ENCODE measurements around the gene CST7.
"Not testable (repeated sequence)": the region's sequence is repeated elsewhere in the genome, so short reads cannot be mapped to it uniquely, and the experiment has no call there.

Gene CST7

DNA sequence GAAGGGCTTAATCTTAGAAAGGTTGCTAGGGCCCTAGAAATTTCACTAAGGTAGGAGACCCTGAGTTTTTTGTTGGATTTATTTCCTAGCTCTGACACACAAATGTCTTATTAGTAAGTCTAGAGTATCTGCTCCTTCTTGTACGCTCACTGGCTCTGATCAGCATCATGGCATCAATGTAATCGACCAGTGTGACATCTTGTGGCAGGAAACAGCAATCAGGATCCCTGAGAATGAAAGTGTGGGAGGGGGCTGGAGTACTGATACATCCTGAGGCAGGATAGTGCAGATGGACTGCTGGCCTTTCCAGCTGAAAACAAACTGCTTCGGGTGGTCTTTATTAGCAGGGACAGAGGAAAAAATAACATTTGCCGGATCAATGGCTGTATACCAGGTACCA, 10.0 kb upstream of the CST7 start:
- Histone ChIP-seq H3K4me1 (ENCODE audit: control insufficient read depth, insufficient read depth, low read length) (no peaks in the 10 kb centered on the region), H3K4me3 (ENCODE audit: low read depth, low read length) (no peak overlapping the region), H3K9ac (ENCODE audit: low read length) (no peak overlapping the region), H3K9me3 (ENCODE audit: control insufficient read depth, insufficient read depth, low read depth, low read length) (peaks cover 24% of the 10 kb centered on the region), H3K36me3 (ENCODE audit: control insufficient read depth, insufficient read depth, low read length) (no peaks in the 10 kb centered on the region), H3K27me3 (ENCODE audit: control insufficient read depth, insufficient read depth, low read length) (no peaks in the 10 kb centered on the region), H3K27ac (ENCODE audit: low read depth, low read length) (no peak overlapping the region)

DNA sequence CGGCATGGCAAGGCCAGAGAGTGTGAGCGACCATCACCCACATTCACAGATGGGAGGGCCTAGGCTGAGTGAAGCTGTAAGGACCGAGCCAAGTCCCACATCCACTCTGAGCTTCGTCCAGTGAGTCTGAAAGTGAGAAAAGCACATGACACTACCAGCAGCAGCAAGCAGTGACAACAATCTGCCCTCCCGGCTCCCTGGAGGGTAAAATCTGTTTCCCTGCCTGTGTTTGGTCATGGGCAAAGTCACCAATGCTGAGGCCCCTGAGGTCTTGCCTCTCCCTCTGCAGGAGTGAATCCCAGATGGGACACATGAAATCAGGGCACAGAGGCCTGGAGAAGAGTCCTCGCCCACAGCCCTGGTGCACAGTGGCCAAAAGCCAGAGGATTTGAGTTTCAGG, 6.4 kb upstream of the CST7 start:
- Histone ChIP-seq H3K36me3 (ENCODE audit: control insufficient read depth, insufficient read depth, low read length) (no peaks in the 10 kb centered on the region), H3K9me3 (ENCODE audit: control insufficient read depth, insufficient read depth, low read depth, low read length) (peaks cover 12% of the 10 kb centered on the region; the same call in 1 of the 2 replicates), H3K4me3 (ENCODE audit: low read depth, low read length) (no peak overlapping the region), H3K27me3 (ENCODE audit: control insufficient read depth, insufficient read depth, low read length) (no peaks in the 10 kb centered on the region), H3K9ac (ENCODE audit: low read length) (no peak overlapping the region), H3K4me1 (ENCODE audit: control insufficient read depth, insufficient read depth, low read length) (no peaks in the 10 kb centered on the region), H3K27ac (ENCODE audit: low read depth, low read length) (no peak overlapping the region)

- Histone ChIP-seq H3K9ac (ENCODE audit: low read length) (no peak overlapping the region), H3K4me1 (ENCODE audit: control insufficient read depth, insufficient read depth, low read length) (no peaks in the 10 kb centered on the region), H3K27me3 (ENCODE audit: control insufficient read depth, insufficient read depth, low read length) (no peaks in the 10 kb centered on the region), H3K9me3 (ENCODE audit: control insufficient read depth, insufficient read depth, low read depth, low read length) (peaks cover 12% of the 10 kb centered on the region; the same call in 1 of the 2 replicates), H3K27ac (ENCODE audit: low read depth, low read length) (no peak overlapping the region), H3K36me3 (ENCODE audit: control insufficient read depth, insufficient read depth, low read length) (no peaks in the 10 kb centered on the region), H3K4me3 (ENCODE audit: low read depth, low read length) (no peak overlapping the region)
Measured at GRCh38 chr20:24943196-24943595, 5.9 kb upstream of the CST7 start.

GRCh38 chr20:24943731-24944130, 5.3 kb upstream of the CST7 start:
- Histone ChIP-seq H3K9me3 (ENCODE audit: control insufficient read depth, insufficient read depth, low read depth, low read length) (peaks cover 12% of the 10 kb centered on the region; the same call in 1 of the 2 replicates), H3K27ac (ENCODE audit: low read depth, low read length) (no peak overlapping the region), H3K36me3 (ENCODE audit: control insufficient read depth, insufficient read depth, low read length) (no peaks in the 10 kb centered on the region), H3K27me3 (ENCODE audit: control insufficient read depth, insufficient read depth, low read length) (no peaks in the 10 kb centered on the region), H3K4me3 (ENCODE audit: low read depth, low read length) (no peak overlapping the region), H3K9ac (ENCODE audit: low read length) (no peak overlapping the region), H3K4me1 (ENCODE audit: control insufficient read depth, insufficient read depth, low read length) (no peaks in the 10 kb centered on the region)

GRCh38 chr20:24946376-24946775, 2.7 kb upstream of the CST7 start:
- not testable (repeated sequence) for H3K9ac ChIP-seq (ENCODE audit: low read length); H3K27ac ChIP-seq (ENCODE audit: low read depth, low read length); H3K27me3 ChIP-seq (ENCODE audit: control insufficient read depth, insufficient read depth, low read length); H3K36me3 ChIP-seq (ENCODE audit: control insufficient read depth, insufficient read depth, low read length); H3K9me3 ChIP-seq (ENCODE audit: control insufficient read depth, insufficient read depth, low read depth, low read length); H3K4me3 ChIP-seq (ENCODE audit: low read depth, low read length); H3K4me1 ChIP-seq (ENCODE audit: control insufficient read depth, insufficient read depth, low read length)

DNA sequence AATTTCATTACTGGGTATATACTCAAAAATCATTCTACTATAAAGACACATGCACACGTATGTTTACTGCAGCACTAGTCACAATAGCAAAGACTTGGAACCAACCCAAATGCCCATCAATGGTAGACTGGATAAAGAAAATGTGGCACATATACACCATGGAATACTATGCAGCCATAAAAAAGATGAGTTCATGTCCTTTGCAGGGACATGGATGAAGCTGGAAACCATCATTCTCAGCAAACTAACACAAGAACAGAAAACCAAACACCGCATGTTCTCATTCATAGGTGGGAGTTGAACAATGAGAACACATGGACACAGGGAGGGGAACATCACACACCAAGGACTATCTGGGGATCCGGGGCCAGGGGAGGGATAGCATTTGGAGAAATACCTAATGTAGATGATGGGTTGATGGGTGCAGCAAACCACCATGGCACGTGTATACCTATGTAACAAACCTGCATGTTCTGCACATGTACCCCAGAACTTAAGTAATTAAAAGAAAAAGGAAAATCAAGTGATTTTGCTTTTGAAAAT, 602 bp upstream of the CST7 start:
- not testable (repeated sequence) for H3K9ac ChIP-seq (ENCODE audit: low read length); H3K4me3 ChIP-seq (ENCODE audit: low read depth, low read length); H3K9me3 ChIP-seq (ENCODE audit: control insufficient read depth, insufficient read depth, low read depth, low read length); H3K27me3 ChIP-seq (ENCODE audit: control insufficient read depth, insufficient read depth, low read length); H3K36me3 ChIP-seq (ENCODE audit: control insufficient read depth, insufficient read depth, low read length); H3K4me1 ChIP-seq (ENCODE audit: control insufficient read depth, insufficient read depth, low read length); H3K27ac ChIP-seq (ENCODE audit: low read depth, low read length)

- peaks cover 2% of the 10 kb centered on the region; the same call in 1 of the 2 replicates for H3K4me1 ChIP-seq (ENCODE audit: control insufficient read depth, insufficient read depth, low read length)
Measured at GRCh38 chr20:24949756-24950127, 673 bp downstream of the CST7 start.

DNA sequence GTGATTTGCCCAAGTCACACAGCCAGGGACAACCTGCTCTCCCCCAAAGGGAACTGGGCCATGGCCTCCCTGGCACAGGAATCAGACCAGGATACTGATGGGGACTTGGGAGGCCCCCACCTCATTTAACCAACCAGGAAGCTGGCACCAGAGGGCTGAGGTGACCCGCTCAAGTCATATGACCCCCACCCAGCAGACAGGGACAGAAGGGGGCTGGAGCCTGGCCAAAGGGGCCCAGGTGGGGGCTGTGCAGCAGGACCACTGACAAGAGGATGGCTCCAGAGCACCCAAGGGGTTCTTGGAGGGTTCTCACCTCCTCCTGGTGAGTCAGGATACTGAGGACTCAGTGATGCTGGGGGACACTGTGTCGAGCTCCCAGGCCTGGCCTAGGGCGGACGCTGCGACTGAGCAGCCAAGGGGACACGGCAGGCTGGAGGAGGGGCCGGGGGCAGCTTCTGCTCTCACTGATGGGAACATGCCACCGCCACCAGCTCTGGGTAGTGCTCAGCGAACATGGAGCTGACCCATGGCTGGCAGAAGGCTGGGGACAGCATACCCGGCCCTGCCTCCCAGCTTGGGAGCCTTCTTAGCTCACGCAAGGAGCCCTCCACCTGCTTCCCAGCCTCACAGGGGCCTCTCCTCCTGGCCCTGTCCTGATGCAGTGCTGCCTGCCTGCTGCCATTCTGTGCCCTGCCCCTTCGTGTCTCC, 1.2 kb downstream of the CST7 start:
- no peak overlapping the region for H3K9ac ChIP-seq (ENCODE audit: low read length)

More at GRCh38 chr20:24949756-24950127, 673 bp downstream of the CST7 start:
- no peak overlapping the region for H3K9ac ChIP-seq (ENCODE audit: low read length)
- no peaks in the 10 kb centered on the region for H3K27me3 ChIP-seq (ENCODE audit: control insufficient read depth, insufficient read depth, low read length)
- H3K4me3 ChIP-seq (ENCODE audit: low read depth, low read length), result no peak overlapping the region
- no peaks in the 10 kb centered on the region for H3K36me3 ChIP-seq (ENCODE audit: control insufficient read depth, insufficient read depth, low read length)
- no peaks in the 10 kb centered on the region for H3K9me3 ChIP-seq (ENCODE audit: control insufficient read depth, insufficient read depth, low read depth, low read length)
- H3K27ac ChIP-seq (ENCODE audit: low read depth, low read length), result no peak overlapping the region

GRCh38 chr20:24950836-24951525, 1.9 kb downstream of the CST7 start:
- Histone ChIP-seq H3K9ac (ENCODE audit: low read length) (no peak overlapping the region), H3K4me1 (ENCODE audit: control insufficient read depth, insufficient read depth, low read length) (peaks cover 2% of the 10 kb centered on the region; the same call in 1 of the 2 replicates), H3K27ac (ENCODE audit: low read depth, low read length) (no peak overlapping the region), H3K9me3 (ENCODE audit: control insufficient read depth, insufficient read depth, low read depth, low read length) (no peaks in the 10 kb centered on the region), H3K27me3 (ENCODE audit: control insufficient read depth, insufficient read depth, low read length) (no peaks in the 10 kb centered on the region), H3K4me3 (ENCODE audit: low read depth, low read length) (no peak overlapping the region), H3K36me3 (ENCODE audit: control insufficient read depth, insufficient read depth, low read length) (0 out of 2 replicates have a peak, but pooled peaks cover 3% of the 10 kb centered on the region)

More for the DNA sequence above, 1.2 kb downstream of the CST7 start:
- Histone ChIP-seq H3K27me3 (ENCODE audit: control insufficient read depth, insufficient read depth, low read length) (no peaks in the 10 kb centered on the region), H3K4me3 (ENCODE audit: low read depth, low read length) (no peak overlapping the region), H3K9me3 (ENCODE audit: control insufficient read depth, insufficient read depth, low read depth, low read length) (no peaks in the 10 kb centered on the region), H3K4me1 (ENCODE audit: control insufficient read depth, insufficient read depth, low read length) (peaks cover 2% of the 10 kb centered on the region; the same call in 1 of the 2 replicates), H3K36me3 (ENCODE audit: control insufficient read depth, insufficient read depth, low read length) (no peaks in the 10 kb centered on the region), H3K27ac (ENCODE audit: low read depth, low read length) (no peak overlapping the region)

GRCh38 chr20:24951536-24952083, 2.5 kb downstream of the CST7 start:
- Histone ChIP-seq H3K27me3 (ENCODE audit: control insufficient read depth, insufficient read depth, low read length) (no peaks in the 10 kb centered on the region), H3K4me1 (ENCODE audit: control insufficient read depth, insufficient read depth, low read length) (peaks cover 2% of the 10 kb centered on the region; the same call in 1 of the 2 replicates), H3K4me3 (ENCODE audit: low read depth, low read length) (no peak overlapping the region), H3K27ac (ENCODE audit: low read depth, low read length) (no peak overlapping the region), H3K36me3 (ENCODE audit: control insufficient read depth, insufficient read depth, low read length) (0 out of 2 replicates have a peak, but pooled peaks cover 3% of the 10 kb centered on the region), H3K9ac (ENCODE audit: low read length) (no peak overlapping the region), H3K9me3 (ENCODE audit: control insufficient read depth, insufficient read depth, low read depth, low read length) (no peaks in the 10 kb centered on the region)
